ENCODE measurements around the gene PTPRT. TPM values are rescaled to one million over a fixed set of nuclear protein-coding genes. Genes with fewer than 3 reads are reported as not detected.

PTPRT gene
- total RNA-seq, 1 donor from 2014 or later: not detected

GRCh38 chr20:42752620-42753019 is 437.1 kb downstream of the PTPRT start:
- no peaks in the 10 kb centered on the region for H3K27me3 Mint-ChIP-seq (ENCODE audit: low read depth)
- H3K27ac Mint-ChIP-seq: no peak overlapping the region
- no peaks in the 10 kb centered on the region for H3K4me1 Mint-ChIP-seq (ENCODE audit: low read depth)
- H3K36me3 Mint-ChIP-seq (ENCODE audit: low read depth): no peaks in the 10 kb centered on the region
- no peak overlapping the region for H3K4me3 Mint-ChIP-seq (ENCODE audit: low read depth)
- DNase-seq (ENCODE audit: low spot score): no peak
- intact Hi-C loops (cut with micrococcal nuclease): no loop called here
- H3K9me3 Mint-ChIP-seq: peaks cover 12% of the 10 kb centered on the region

GRCh38 chr20:42749556-42749955 is 440.1 kb downstream of the PTPRT start:
- H3K36me3 Mint-ChIP-seq (ENCODE audit: low read depth): no peaks in the 10 kb centered on the region

GRCh38 chr20:42747765-42748411 is 441.8 kb downstream of the PTPRT start:
- Mint-ChIP-seq H3K27me3 (ENCODE audit: low read depth) (no peaks in the 10 kb centered on the region), H3K4me1 (ENCODE audit: low read depth) (no peaks in the 10 kb centered on the region), H3K4me3 (ENCODE audit: low read depth) (no peak overlapping the region), H3K27ac (no peak overlapping the region), H3K9me3 (peaks cover 15% of the 10 kb centered on the region), H3K36me3 (ENCODE audit: low read depth) (no peaks in the 10 kb centered on the region)
- intact Hi-C loops (cut with micrococcal nuclease): no loop called here
- no peak for DNase-seq (ENCODE audit: low spot score)

More at GRCh38 chr20:42749556-42749955, 440.1 kb downstream of the PTPRT start:
- Mint-ChIP-seq H3K9me3 (peaks cover 10% of the 10 kb centered on the region), H3K4me3 (ENCODE audit: low read depth) (no peak overlapping the region), H3K4me1 (ENCODE audit: low read depth) (no peaks in the 10 kb centered on the region), H3K27ac (no peak overlapping the region), H3K27me3 (ENCODE audit: low read depth) (no peaks in the 10 kb centered on the region)
- no peak for DNase-seq (ENCODE audit: low spot score)
- intact Hi-C loops (cut with micrococcal nuclease): no loop called here

GRCh38 chr20:42744756-42745465 is 444.8 kb downstream of the PTPRT start:
- Mint-ChIP-seq H3K27ac (no peak overlapping the region), H3K4me3 (ENCODE audit: low read depth) (no peak overlapping the region), H3K9me3 (peaks cover 14% of the 10 kb centered on the region), H3K4me1 (ENCODE audit: low read depth) (no peaks in the 10 kb centered on the region), H3K27me3 (ENCODE audit: low read depth) (no peaks in the 10 kb centered on the region), H3K36me3 (ENCODE audit: low read depth) (no peaks in the 10 kb centered on the region)
- no peak for DNase-seq (ENCODE audit: low spot score)
- intact Hi-C loops (cut with micrococcal nuclease): no loop called here

GRCh38 chr20:42742926-42743325 is 446.8 kb downstream of the PTPRT start:
- intact Hi-C loops (cut with micrococcal nuclease): no loop called here
- Mint-ChIP-seq H3K27me3 (ENCODE audit: low read depth) (no peaks in the 10 kb centered on the region), H3K9me3 (peaks cover 20% of the 10 kb centered on the region), H3K4me3 (ENCODE audit: low read depth) (no peak overlapping the region), H3K27ac (no peak overlapping the region), H3K36me3 (ENCODE audit: low read depth) (no peaks in the 10 kb centered on the region), H3K4me1 (ENCODE audit: low read depth) (no peaks in the 10 kb centered on the region)
- no peak for DNase-seq (ENCODE audit: low spot score)

GRCh38 chr20:42741906-42742305 is 447.8 kb downstream of the PTPRT start:
- Mint-ChIP-seq H3K4me3 (ENCODE audit: low read depth) (no peak overlapping the region), H3K27ac (no peak overlapping the region), H3K36me3 (ENCODE audit: low read depth) (no peaks in the 10 kb centered on the region), H3K27me3 (ENCODE audit: low read depth) (no peaks in the 10 kb centered on the region), H3K9me3 (peaks cover 22% of the 10 kb centered on the region), H3K4me1 (ENCODE audit: low read depth) (no peaks in the 10 kb centered on the region)
- intact Hi-C loops (cut with micrococcal nuclease): no loop called here
- no peak for DNase-seq (ENCODE audit: low spot score)

- Mint-ChIP-seq H3K4me1 (ENCODE audit: low read depth) (no peaks in the 10 kb centered on the region), H3K27ac (no peak overlapping the region), H3K4me3 (ENCODE audit: low read depth) (no peak overlapping the region), H3K27me3 (ENCODE audit: low read depth) (no peaks in the 10 kb centered on the region), H3K36me3 (ENCODE audit: low read depth) (no peaks in the 10 kb centered on the region), H3K9me3 (peaks cover 30% of the 10 kb centered on the region)
- no peak for DNase-seq (ENCODE audit: low spot score)
- intact Hi-C loops (cut with micrococcal nuclease): no loop called here
These were observed 449.4 kb downstream of the PTPRT start for GRCh38 chr20:42740226-42740870.

- H3K36me3 Mint-ChIP-seq (ENCODE audit: low read depth): no peaks in the 10 kb centered on the region
- no peaks in the 10 kb centered on the region for H3K4me1 Mint-ChIP-seq (ENCODE audit: low read depth)
- H3K4me3 Mint-ChIP-seq (ENCODE audit: low read depth): no peak overlapping the region
- no peaks in the 10 kb centered on the region for H3K27me3 Mint-ChIP-seq (ENCODE audit: low read depth)
- no peak for DNase-seq (ENCODE audit: low spot score)
- no peak overlapping the region for H3K27ac Mint-ChIP-seq
- peaks cover 35% of the 10 kb centered on the region for H3K9me3 Mint-ChIP-seq
- intact Hi-C loops (cut with micrococcal nuclease): no loop called here
These were observed 450.0 kb downstream of the PTPRT start for GRCh38 chr20:42739683-42740082.

- intact Hi-C loops (cut with micrococcal nuclease): no loop called here
These were observed 454.2 kb downstream of the PTPRT start for GRCh38 chr20:42735539-42735938.

GRCh38 chr20:42734660-42735368 is 454.9 kb downstream of the PTPRT start:
- H3K9me3 Mint-ChIP-seq: peaks cover 27% of the 10 kb centered on the region
- H3K27me3 Mint-ChIP-seq (ENCODE audit: low read depth): no peaks in the 10 kb centered on the region
- H3K36me3 Mint-ChIP-seq (ENCODE audit: low read depth): no peaks in the 10 kb centered on the region
- no peak overlapping the region for H3K27ac Mint-ChIP-seq
- H3K4me3 Mint-ChIP-seq (ENCODE audit: low read depth): no peak overlapping the region
- no peak for DNase-seq (ENCODE audit: low spot score)
- H3K4me1 Mint-ChIP-seq (ENCODE audit: low read depth): no peaks in the 10 kb centered on the region
- intact Hi-C loops (cut with micrococcal nuclease): no loop called here

More at GRCh38 chr20:42735539-42735938, 454.2 kb downstream of the PTPRT start:
- Mint-ChIP-seq H3K4me1 (ENCODE audit: low read depth) (no peaks in the 10 kb centered on the region), H3K27ac (no peak overlapping the region), H3K27me3 (ENCODE audit: low read depth) (no peaks in the 10 kb centered on the region), H3K9me3 (peaks cover 27% of the 10 kb centered on the region), H3K4me3 (ENCODE audit: low read depth) (no peak overlapping the region), H3K36me3 (ENCODE audit: low read depth) (no peaks in the 10 kb centered on the region)
- DNase-seq (ENCODE audit: low spot score): no peak

GRCh38 chr20:42721923-42722322 is 467.8 kb downstream of the PTPRT start:
- Mint-ChIP-seq H3K4me3 (ENCODE audit: low read depth) (no peak overlapping the region), H3K27ac (no peak overlapping the region), H3K9me3 (peaks cover 14% of the 10 kb centered on the region), H3K4me1 (ENCODE audit: low read depth) (no peaks in the 10 kb centered on the region), H3K27me3 (ENCODE audit: low read depth) (no peaks in the 10 kb centered on the region), H3K36me3 (ENCODE audit: low read depth) (no peaks in the 10 kb centered on the region)
- intact Hi-C loops (cut with micrococcal nuclease): no loop called here
- no peak for DNase-seq (ENCODE audit: low spot score)

GRCh38 chr20:42714298-42715141 is 475.2 kb downstream of the PTPRT start:
- no peak overlapping the region for H3K4me3 Mint-ChIP-seq (ENCODE audit: low read depth)
- intact Hi-C loops (cut with micrococcal nuclease): no loop called here
- H3K4me1 Mint-ChIP-seq (ENCODE audit: low read depth): no peaks in the 10 kb centered on the region

More at GRCh38 chr20:42714298-42715141, 475.2 kb downstream of the PTPRT start:
- Mint-ChIP-seq H3K9me3 (peaks cover 32% of the 10 kb centered on the region), H3K36me3 (ENCODE audit: low read depth) (no peaks in the 10 kb centered on the region), H3K27ac (no peak overlapping the region), H3K27me3 (ENCODE audit: low read depth) (no peaks in the 10 kb centered on the region)
- no peak for DNase-seq (ENCODE audit: low spot score)
